AG10803 (cell line): ENCODE measurements around the gene PLIN1.
A peak's percentile ranks its signal among the peaks of the same experiment; 100 is the strongest.
"Not testable (repeated sequence)": the region's sequence is repeated elsewhere in the genome, so short reads cannot be mapped to it uniquely, and the experiment has no call there.

Source experiments
- DNase-seq: peaks from one replicate; pipeline ENCODE4 v3.0.0; 2010; ENCODE audit warnings: low read depth
- H3K4me3 ChIP-seq: 2 replicates; pipeline ENCODE4 v1.5.1; 2011; ENCODE audit warnings: mild to moderate bottlenecking, low read length, control low read depth
- TF ChIP-seq, protein P1 (sequence below): conservative IDR thresholded peaks from 2 replicates; pipeline ENCODE4 v1.5.1; 2011; ENCODE audit warnings: mild to moderate bottlenecking, low read length, control low read depth, inconsistent platforms

Gene PLIN1

DNA sequence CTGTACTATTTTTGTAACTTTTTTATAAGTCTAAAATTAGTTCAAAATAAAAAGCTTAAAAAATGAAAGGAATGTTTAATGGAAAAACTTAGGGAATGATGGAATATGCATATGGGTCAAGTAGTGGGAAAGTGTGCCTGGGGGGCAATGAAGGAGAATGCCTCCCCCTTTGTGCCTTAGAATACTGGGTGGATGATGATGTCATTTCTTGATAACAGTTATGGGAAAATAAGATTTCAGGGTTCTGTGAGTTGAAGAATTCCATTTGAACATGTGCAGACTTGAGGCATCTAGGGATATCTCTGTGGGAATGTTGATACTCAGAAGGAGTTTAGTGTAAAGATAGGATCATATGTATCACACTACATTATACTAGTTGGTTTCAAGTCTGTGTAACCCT is 25.2 kb upstream of the PLIN1 start:
- DNase-seq = no peak
- TF ChIP-seq, protein P1, sequence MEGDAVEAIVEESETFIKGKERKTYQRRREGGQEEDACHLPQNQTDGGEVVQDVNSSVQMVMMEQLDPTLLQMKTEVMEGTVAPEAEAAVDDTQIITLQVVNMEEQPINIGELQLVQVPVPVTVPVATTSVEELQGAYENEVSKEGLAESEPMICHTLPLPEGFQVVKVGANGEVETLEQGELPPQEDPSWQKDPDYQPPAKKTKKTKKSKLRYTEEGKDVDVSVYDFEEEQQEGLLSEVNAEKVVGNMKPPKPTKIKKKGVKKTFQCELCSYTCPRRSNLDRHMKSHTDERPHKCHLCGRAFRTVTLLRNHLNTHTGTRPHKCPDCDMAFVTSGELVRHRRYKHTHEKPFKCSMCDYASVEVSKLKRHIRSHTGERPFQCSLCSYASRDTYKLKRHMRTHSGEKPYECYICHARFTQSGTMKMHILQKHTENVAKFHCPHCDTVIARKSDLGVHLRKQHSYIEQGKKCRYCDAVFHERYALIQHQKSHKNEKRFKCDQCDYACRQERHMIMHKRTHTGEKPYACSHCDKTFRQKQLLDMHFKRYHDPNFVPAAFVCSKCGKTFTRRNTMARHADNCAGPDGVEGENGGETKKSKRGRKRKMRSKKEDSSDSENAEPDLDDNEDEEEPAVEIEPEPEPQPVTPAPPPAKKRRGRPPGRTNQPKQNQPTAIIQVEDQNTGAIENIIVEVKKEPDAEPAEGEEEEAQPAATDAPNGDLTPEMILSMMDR = no peak
- no peak overlapping the region for H3K4me3 ChIP-seq

DNA sequence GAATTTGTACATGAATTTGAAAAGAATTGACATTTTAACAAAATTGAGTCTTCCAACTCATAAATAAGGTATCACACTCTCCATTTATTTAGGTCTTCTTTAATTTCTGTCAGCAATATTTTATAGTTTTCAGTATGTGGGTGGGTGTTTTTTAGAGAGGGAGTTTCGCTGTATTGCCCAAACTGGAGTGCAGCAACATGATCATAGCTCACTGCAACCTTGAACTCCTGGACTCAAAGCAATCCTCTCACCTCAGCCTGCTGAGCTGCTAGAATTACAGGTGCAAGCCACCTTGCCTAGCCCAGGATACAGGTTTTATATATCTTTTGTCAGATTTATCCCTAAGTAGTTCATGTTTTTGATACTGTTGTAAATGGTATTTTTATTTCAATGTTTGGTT is 16.0 kb upstream of the PLIN1 start:
- no peak overlapping the region for H3K4me3 ChIP-seq
- DNase-seq = no peak
- TF ChIP-seq, protein P1 = no peak

DNA sequence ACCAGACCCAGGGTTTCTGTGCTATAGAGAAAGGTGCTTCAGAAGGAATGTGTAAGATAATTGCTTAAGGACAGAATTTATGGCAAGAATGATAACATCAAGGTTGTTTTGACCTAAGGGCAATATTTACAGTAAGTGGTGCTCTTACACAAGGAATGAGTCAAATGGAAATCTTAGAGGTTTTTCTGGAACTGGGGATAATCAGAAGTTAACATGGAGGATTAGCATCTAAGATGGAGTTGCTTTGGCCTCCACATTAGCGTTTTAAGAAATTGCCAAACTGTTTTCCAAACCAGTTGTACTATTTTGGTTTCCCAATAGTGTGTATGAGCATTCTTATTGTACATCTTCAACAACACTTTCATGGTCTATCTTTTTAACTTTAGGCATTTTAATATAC is 14.5 kb upstream of the PLIN1 start:
- TF ChIP-seq, protein P1 = no peak
- no peak overlapping the region for H3K4me3 ChIP-seq
- no peak for DNase-seq

DNA sequence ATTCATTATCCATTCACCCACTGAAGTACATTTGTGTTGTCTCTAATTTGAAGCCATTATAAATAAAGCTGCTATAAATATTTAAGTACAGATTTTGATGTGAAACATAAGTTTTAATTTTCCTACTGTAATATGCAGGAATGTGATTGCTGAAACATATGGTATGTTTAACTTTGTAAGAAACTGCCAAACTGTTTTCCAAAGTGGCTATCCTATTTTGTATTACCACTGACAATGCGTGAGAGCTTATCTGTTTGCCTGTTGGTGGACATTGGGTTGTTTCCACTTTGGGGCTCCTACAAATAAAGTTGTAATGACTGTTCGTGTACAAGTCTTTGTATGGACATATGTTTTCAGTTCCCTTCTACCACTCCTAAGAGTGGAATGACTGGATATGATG is 13.9 kb upstream of the PLIN1 start:
- no peak for DNase-seq
- TF ChIP-seq, protein P1 = no peak
- no peak overlapping the region for H3K4me3 ChIP-seq

DNA sequence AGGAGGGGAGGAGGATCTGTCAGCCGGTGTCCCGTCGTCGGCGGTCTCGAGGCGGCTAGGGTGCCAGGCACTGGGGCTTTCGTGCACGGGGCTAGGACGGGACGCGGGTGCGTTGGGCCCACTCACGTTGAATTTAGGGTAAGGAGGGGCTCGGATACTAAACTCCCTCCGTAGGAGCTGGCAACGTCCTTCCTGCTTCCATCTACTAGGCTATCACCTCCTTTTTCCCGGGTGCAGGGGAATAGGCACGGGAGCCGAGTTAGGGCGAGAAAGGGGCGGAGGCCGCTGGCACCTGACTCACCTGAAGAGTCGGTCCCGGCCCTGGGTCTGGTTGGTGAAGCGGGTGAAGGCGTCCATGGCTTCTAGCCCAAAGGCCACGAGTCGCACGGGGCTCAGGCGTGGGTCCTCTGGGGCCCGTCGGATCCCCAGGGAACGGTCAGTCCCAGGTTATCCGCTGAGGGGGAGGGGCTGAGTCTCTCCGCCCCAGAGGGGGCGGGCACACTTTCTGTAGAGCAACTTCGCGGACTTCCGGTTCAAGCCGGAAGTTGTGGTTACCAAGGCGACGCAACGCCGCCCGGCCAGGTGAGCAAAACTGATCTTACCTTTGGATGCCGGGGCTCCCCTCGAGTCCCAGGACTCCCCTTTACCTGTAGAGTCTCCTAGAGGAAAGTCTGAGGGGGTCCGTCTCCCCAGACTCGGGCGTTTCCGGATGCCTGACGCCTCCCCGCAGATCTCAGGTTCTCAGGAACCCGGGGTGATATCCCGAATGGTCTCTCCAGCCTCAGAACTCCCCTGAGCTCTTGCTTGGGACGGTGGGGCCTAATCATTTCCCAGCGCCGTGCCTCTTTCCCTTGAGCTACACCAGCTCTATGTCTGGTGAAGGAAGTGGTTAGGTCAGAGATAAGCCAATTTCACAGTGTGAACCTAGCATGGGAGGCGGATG is 11.4 kb upstream of the PLIN1 start, which contains the start of the genes PEX11A and WDR93:
Gene PEX11A (minus strand): TSS at position 479 of the 943 bp plus-strand sequence. CDS start 122 bp downstream, at position 357.
Gene WDR93 (plus strand): TSS at position 536 of the 943 bp plus-strand sequence. CDS start 10,936 bp downstream, outside the sequence.
- TF ChIP-seq, protein P1 = no peak
- DNase-seq = peak; percentile 56
- H3K4me3 ChIP-seq = peak within 1 kb of the TSS; percentile 95

DNA sequence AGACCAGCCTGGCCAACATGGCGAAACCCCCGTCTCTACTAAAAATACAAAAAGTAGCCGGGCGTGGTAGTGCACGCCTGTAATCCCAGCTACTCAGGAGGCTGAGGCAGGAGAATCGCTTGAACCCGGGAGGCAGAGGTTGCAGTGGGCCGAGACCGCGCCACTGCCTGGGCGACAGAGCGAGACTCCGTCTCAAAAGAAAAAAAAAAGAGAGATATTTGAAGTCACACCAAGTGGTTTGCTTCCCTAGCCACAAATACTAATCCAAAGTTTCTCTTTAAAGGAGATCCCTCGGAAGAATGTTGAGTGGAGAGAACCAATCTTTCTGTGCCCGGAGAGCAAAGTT is 10.7 kb upstream of the PLIN1 start:
- DNase-seq = not testable (repeated sequence)
- peak overlapping the region; percentile 95 for H3K4me3 ChIP-seq

DNA sequence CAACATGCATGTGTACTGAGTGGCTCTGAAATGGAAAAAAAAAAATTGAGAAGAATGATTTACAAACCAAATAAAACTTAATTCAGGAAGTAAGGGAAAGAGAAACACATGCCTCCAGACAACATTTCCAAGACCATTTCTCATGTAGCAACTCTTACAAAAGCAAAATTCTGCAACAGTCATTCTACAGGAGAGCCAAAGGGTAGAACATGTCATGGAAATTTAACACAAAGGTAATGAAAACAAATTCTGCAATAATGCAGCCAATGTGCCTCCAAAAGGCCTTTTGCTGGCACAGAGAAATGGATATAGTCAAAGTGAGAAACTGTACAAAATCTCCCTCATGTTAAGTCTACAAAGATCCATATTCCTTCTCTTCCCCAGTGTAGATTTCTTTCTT is 7.4 kb upstream of the PLIN1 start:
- no peak for DNase-seq
- H3K4me3 ChIP-seq = no peak overlapping the region
- TF ChIP-seq, protein P1 = no peak
